Activated B cell treated with CpG ODN at 0.5 μM for 24 hours (primary cell): ENCODE measurements around the gene PTGIR. TPM values are rescaled to one million over a fixed set of nuclear protein-coding genes. Genes with fewer than 3 reads are reported as not detected.

Source experiments
- ATAC-seq: fragments of 200-7000 bp; cut with Tn5 transposase; one replicate; pipeline ENCODE4 v1.10.0; 2021; ENCODE audit warnings: low read depth, mild to moderate bottlenecking, moderate library complexity
- CTCF ChIA-PET: fragments of 350-600 bp; sonication (Branson Sonifier 250); formaldehyde crosslinking; loops from one replicate; lab custom pipeline; 2021; ENCODE audit warnings: antibody characterized with exemption; lab: Charles Lee
- POLR2A ChIA-PET: fragments of 350-600 bp; sonication (Branson Sonifier 250); formaldehyde crosslinking; loops from one replicate; lab custom pipeline; 2021; ENCODE audit warnings: antibody characterized with exemption; lab: Charles Lee
- DNase-seq: peaks from one replicate; pipeline ENCODE4 v3.0.0; 2022
- H3K27ac Mint-ChIP-seq: one replicate; pipeline ENCODE4 v1.8.0; 2020; ENCODE audit warnings: mixed read lengths
- H3K27me3 Mint-ChIP-seq: one replicate; pipeline ENCODE4 v1.8.0; 2021; ENCODE audit warnings: mixed read lengths
- H3K36me3 Mint-ChIP-seq: one replicate; pipeline ENCODE4 v1.8.0; 2021; ENCODE audit warnings: low read depth, mixed read lengths
- H3K4me1 Mint-ChIP-seq: one replicate; pipeline ENCODE4 v1.8.0; 2021; ENCODE audit warnings: mixed read lengths
- H3K4me3 Mint-ChIP-seq: one replicate; pipeline ENCODE4 v1.8.0; 2020; ENCODE audit warnings: mild to moderate bottlenecking, mixed read lengths
- H3K9me3 Mint-ChIP-seq: one replicate; pipeline ENCODE4 v1.8.0; 2020; ENCODE audit warnings: mixed read lengths
- intact Hi-C: fragments of 100-400 bp; cut with micrococcal nuclease; formaldehyde crosslinking; loops from one replicate; pipeline ENCODE4 v1.15.1; 2024
- total RNA-seq: library from RNA; stranded (reverse); gene quantifications from 2 replicates; pipeline ENCODE4 v1.2.3, GENCODE V29; 2022
- TF ChIP-seq, protein P1 (sequence below): fragments of 200-600 bp; IDR thresholded peaks from one replicate; pipeline ENCODE4 v1.8.0; 2022; ENCODE audit warnings: antibody characterized with exemption, mild to moderate bottlenecking

The PTGIR gene
- total RNA-seq, 1 donor from 2014 or later = 17.8 TPM

DNA sequence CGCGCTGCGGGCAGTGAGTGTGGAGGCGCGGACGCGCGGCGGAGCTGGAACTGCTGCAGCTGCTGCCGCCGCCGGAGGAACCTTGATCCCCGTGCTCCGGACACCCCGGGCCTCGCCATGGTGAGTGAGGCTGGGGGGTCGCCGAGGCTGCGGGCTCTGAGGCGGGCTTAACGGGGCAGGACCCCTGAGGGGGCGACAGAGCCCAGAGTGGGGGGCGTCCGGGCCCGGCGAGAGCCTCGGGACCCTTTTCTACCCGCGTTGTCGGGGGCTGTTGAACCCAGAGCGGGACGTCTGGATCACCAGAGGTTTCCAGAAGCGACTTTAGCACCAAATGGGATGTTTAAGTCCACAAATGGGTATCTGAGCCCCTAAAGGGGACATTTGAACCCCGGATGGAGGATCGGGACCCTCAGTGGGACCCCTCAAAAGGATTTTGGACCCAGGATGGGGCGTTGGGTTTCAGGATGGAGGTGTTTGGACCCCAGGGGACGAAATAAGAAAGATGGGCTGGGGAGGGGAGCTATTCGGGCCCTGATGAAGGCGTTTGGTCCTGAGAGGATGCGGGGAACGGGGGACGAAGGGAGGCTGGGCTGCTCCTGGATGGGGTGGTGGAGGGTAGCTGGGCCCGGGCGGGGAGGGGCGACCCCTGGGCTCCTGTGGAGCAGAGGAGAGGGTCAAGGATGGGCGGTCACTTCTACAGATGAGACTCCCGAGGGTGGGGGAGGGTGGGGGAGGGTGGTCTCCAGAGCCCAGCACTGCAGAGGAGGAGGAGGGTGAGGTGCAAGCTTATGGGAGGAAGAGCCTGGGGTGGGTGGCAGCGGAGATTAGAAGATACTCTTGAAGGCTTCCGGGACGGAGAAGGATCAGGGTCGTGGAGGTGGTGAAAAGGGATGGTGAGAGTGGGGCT lies 23.3 kb downstream of the PTGIR start, which contains the start of gene CALM3:
Gene CALM3 (plus strand): TSS at position 13 of the 907 bp plus-strand sequence. CDS start 105 bp downstream, at position 118.
- peak within 1 kb of the TSS; percentile 99 for H3K4me3 Mint-ChIP-seq
- CTCF ChIA-PET = interaction anchor here (1.2 to 5.3 kb wide), 5 partner anchors 10 to 127 kb away, joined by 3 to 33 read pairs (median 7); partner anchors contain the start of gene DACT3
- TF ChIP-seq, protein P1, sequence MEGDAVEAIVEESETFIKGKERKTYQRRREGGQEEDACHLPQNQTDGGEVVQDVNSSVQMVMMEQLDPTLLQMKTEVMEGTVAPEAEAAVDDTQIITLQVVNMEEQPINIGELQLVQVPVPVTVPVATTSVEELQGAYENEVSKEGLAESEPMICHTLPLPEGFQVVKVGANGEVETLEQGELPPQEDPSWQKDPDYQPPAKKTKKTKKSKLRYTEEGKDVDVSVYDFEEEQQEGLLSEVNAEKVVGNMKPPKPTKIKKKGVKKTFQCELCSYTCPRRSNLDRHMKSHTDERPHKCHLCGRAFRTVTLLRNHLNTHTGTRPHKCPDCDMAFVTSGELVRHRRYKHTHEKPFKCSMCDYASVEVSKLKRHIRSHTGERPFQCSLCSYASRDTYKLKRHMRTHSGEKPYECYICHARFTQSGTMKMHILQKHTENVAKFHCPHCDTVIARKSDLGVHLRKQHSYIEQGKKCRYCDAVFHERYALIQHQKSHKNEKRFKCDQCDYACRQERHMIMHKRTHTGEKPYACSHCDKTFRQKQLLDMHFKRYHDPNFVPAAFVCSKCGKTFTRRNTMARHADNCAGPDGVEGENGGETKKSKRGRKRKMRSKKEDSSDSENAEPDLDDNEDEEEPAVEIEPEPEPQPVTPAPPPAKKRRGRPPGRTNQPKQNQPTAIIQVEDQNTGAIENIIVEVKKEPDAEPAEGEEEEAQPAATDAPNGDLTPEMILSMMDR = no peak
- peaks cover 7% of the 10 kb centered on the region for H3K9me3 Mint-ChIP-seq
- no peak for ATAC-seq
- H3K27me3 Mint-ChIP-seq = no peaks in the 10 kb centered on the region
- peaks cover 30% of the 10 kb centered on the region for H3K4me1 Mint-ChIP-seq
- peaks cover 21% of the 10 kb centered on the region for H3K36me3 Mint-ChIP-seq
- intact Hi-C loops = loop anchor here (2.0 kb wide), 5 partner anchors 17 to 447 kb away; partner anchors contain the start of genes AP2S1, ARHGAP35, FKRP and STRN4
- POLR2A ChIA-PET = interaction anchor here (0.6 to 4.3 kb wide), 28 partner anchors 11 to 884 kb away, joined by 3 to 69 read pairs (median 5); partner anchors contain the start of genes DACT3, GNG8, PTGIR and SLC1A5
- no peak for DNase-seq
- H3K27ac Mint-ChIP-seq = peak within 1 kb of the TSS; percentile 100

DNA sequence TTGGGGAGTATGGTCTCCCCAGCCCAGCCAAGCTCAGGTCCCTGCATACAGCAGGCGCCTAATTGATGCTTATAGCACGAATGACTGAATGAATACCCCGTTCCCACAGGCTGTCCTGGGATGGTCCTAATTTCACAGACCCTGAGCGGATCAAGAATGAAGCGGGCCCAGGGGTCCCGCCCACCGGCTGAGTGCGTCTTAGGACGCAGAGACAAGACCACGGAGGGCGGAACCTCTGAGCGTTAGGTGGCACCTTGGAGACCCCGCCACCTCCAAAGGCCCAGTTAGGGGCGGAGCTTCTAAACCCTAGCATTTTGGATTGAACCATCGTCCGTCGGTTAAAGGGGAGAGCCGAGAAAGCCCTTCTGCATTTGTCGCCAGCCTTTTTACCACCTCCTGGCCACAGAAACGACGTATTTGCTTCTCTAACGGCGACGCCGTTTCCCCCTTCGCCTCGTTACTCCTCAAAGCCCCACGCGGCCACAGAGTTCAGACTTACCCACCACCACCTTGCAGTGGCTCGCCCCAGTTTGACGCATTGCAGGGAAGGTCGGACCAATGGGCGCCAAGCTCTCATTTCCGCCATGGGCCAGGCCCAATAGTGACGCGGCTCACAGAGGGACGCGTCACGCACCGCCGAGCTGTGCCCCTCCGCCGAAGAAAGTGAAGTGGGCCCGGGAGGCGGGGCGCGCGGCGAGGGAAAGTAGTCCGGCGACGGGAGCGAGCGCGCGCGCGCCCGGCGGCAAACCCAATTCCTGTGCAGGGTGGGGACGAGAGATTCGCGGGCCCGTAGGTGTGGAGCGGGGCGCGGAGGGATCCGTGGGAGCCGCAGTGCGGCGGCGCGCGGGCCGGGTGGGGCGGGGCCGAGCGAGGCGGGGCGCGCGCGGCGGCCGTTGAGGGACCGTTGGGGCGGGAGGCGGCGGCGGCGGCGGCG lies 24.2 kb downstream of the PTGIR start:
- ATAC-seq (peak; percentile 90), DNase-seq (peak; percentile 99)
- peaks cover 7% of the 10 kb centered on the region for H3K9me3 Mint-ChIP-seq
- CTCF ChIA-PET = interaction anchor here (0.8 to 5.3 kb wide), 6 partner anchors 11 to 239 kb away, joined by 3 to 33 read pairs (median 5); partner anchors contain the start of gene DACT3
- POLR2A ChIA-PET = interaction anchor here (0.6 to 4.3 kb wide), 40 partner anchors 12 to 1010 kb away, joined by 3 to 69 read pairs (median 4); partner anchors contain the start of genes AP2S1, DACT3, FKRP and GNG8
- TF ChIP-seq, protein P1 = no peak
- no peaks in the 10 kb centered on the region for H3K27me3 Mint-ChIP-seq
- H3K27ac Mint-ChIP-seq = peak overlapping the region; percentile 100
- peak overlapping the region; percentile 99 for H3K4me3 Mint-ChIP-seq
- peaks cover 30% of the 10 kb centered on the region for H3K4me1 Mint-ChIP-seq
- H3K36me3 Mint-ChIP-seq = peaks cover 13% of the 10 kb centered on the region
- intact Hi-C loops = loop anchor here (1.0 to 2.0 kb wide), 9 partner anchors 18 to 674 kb away; partner anchors contain the start of genes AP2S1, ARHGAP35, DACT3 and FKRP

DNA sequence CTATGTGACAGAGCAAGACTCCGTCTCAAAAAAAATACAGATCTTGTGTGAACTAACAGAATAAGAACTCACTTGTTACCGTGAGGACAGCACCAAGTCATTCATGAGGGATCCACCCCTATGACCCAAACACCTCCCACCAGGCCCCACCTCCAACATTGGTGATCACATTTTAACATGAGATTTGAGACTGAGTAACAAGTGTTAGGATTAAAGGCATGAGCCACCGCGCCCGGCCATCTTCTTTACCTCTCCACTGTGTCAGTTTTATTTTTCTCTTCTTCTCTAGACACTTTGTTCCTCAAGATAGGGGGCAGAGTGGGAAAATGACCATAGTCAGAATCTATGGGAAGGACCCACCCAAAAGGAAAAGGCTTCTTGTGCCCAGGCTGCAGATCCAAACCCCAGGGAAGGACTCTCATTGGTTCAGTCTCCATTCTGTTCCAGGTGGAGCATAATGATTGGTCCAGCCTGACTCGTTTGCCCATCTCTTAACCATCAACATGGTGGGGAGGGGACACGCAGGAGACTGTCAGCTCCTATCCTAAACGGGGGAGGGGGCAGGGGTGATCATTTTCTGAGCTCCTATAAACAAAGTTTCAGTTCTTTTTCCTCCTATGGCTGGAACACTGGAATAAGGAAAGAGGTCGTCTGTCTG lies 25.0 kb downstream of the PTGIR start:
- H3K27me3 Mint-ChIP-seq = no peaks in the 10 kb centered on the region
- peaks cover 8% of the 10 kb centered on the region for H3K36me3 Mint-ChIP-seq
- TF ChIP-seq, protein P1 = no peak
- peak overlapping the region; percentile 100 for H3K27ac Mint-ChIP-seq
- peaks cover 7% of the 10 kb centered on the region for H3K9me3 Mint-ChIP-seq
- H3K4me3 Mint-ChIP-seq = peak overlapping the region; percentile 99
- peaks cover 30% of the 10 kb centered on the region for H3K4me1 Mint-ChIP-seq
- ATAC-seq = no peak
- POLR2A ChIA-PET = interaction anchor here (0.6 to 4.3 kb wide), 26 partner anchors 13 to 1010 kb away, joined by 3 to 69 read pairs (median 5); partner anchors contain the start of genes AP2S1, DACT3, FKRP and GNG8
- no peak for DNase-seq
- CTCF ChIA-PET = interaction anchor here (0.8 to 5.3 kb wide), 6 partner anchors 12 to 240 kb away, joined by 3 to 33 read pairs (median 5); partner anchors contain the start of gene DACT3
- intact Hi-C loops = loop anchor here (1.0 to 2.0 kb wide), 9 partner anchors 19 to 674 kb away; partner anchors contain the start of genes AP2S1, ARHGAP35, DACT3 and FKRP

DNA sequence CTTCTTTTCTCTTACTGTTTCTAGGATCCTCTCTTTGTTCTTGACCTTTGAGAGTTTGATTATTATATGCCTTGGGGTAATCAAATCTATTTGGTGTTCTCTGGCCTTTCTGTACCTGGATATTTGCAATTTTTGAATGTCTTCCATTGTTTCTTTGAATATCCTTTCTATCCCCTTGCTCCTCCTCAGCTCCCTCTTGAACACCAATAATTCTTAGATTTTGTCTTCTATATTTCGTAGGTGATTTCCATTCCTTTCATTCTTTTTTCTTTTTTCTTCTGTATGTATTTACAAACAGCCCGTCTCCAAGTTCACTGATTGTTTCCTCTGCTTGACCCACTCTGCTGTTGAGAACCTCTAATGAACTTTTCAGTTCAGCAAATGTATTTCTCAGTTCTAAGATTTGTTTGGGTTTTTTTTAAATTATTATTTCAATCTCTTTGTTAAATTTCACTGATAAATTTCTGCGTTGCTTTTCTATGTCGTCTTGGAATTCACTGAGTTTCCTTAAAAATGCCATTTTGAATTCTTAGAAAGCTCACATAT lies 26.4 kb downstream of the PTGIR start:
- ATAC-seq = no peak
- H3K27me3 Mint-ChIP-seq = no peaks in the 10 kb centered on the region
- intact Hi-C loops = no loop called here

More for the DNA sequence above, 26.4 kb downstream of the PTGIR start:
- peaks cover 8% of the 10 kb centered on the region for H3K36me3 Mint-ChIP-seq
- H3K9me3 Mint-ChIP-seq = peaks cover 7% of the 10 kb centered on the region
- CTCF ChIA-PET = interaction anchor here (1.2 kb wide), 1 partner anchor 14 kb away, joined by 3 read pairs; no protein-coding TSS in a partner anchor
- TF ChIP-seq, protein P1 = no peak
- H3K27ac Mint-ChIP-seq = peak overlapping the region; percentile 1
- DNase-seq = no peak
- no peak overlapping the region for H3K4me3 Mint-ChIP-seq
- POLR2A ChIA-PET = no interaction called here
- H3K4me1 Mint-ChIP-seq = peaks cover 28% of the 10 kb centered on the region
